ENCODE results near the gene WDR18. TPM values are rescaled to one million over a fixed set of nuclear protein-coding genes. Genes with fewer than 3 reads are reported as not detected.

The WDR18 gene
- total and polyA plus RNA-seq, 2 of the 4 experiments (the other 2 are of a cell fraction): 37.1 to 56.9 TPM

GRCh38 chr19:1000591-1001537, 16.7 kb downstream of the WDR18 start:
- no peak overlapping the region; the same call in 1 of the 2 replicates for H3K4me2 ChIP-seq (ENCODE audit: low read depth, low read length)
- 3% methylated on average over 39 of the region's 73 CpGs; no CpG with 5 or more reads in 1 of the 2 experiments for WGBS, 2 experiments (ENCODE audit: extremely low coverage in 2 of 2, insufficient read length in 1 of 2)
- H2AK9ac ChIP-seq (replicated peaks; ENCODE audit: low read depth, low read length, poor library complexity): peak overlapping the region; percentile 15

More at GRCh38 chr19:1000591-1001537, 16.7 kb downstream of the WDR18 start:
- H4K8ac ChIP-seq (ENCODE audit: low read depth in 2 of 2, low read length in 2 of 2): no peak overlapping the region
- H3K27ac ChIP-seq (ENCODE audit: insufficient read depth, low read length): no peak overlapping the region
- H2AK5ac ChIP-seq (ENCODE audit: low read depth, low read length): no peak overlapping the region
- BruUV-seq (replicated peaks): no TSS peak
- ChIA-PET POLR2A (ENCODE audit: unreplicated experiment) (no interaction called here), CTCF (interaction anchor here (0.7 to 0.9 kb wide), 3 partner anchors 17 to 146 kb away, joined by 3 to 5 read pairs (median 3); no protein-coding TSS in a partner anchor)
- H3K23ac ChIP-seq (ENCODE audit: low read depth, low read length): no peak overlapping the region
- no peak overlapping the region for H3K9ac ChIP-seq (ENCODE audit: low read depth, low read length)
- no peak overlapping the region for H2BK5ac ChIP-seq (ENCODE audit: low read depth, low read length, poor library complexity, severe bottlenecking)
- dilution Hi-C loops (cut with HindIII; ENCODE audit: low sequenced_read_pairs, unreplicated experiment): no loop called here
- peak overlapping the region; percentile 53 for H3K4me3 ChIP-seq (ENCODE audit: insufficient read depth, low read depth, low read length)
- no peaks in the 10 kb centered on the region for H3K36me3 ChIP-seq (ENCODE audit: control insufficient read depth, insufficient read depth, low read length)
- H3K27me3 ChIP-seq (ENCODE audit: control insufficient read depth, insufficient read depth, low read length): peaks cover 41% of the 10 kb centered on the region
- H3K18ac ChIP-seq (ENCODE audit: low read depth, low read length): no peak overlapping the region
- H3K4me1 ChIP-seq (ENCODE audit: control insufficient read depth, insufficient read depth, low read length): peaks cover 5% of the 10 kb centered on the region
- H2BK15ac ChIP-seq (ENCODE audit: low read depth, low read length): no peak overlapping the region
- H4K91ac ChIP-seq (ENCODE audit: insufficient read depth, low read depth, low read length): no peak overlapping the region
- H4K20me1 ChIP-seq (ENCODE audit: insufficient read depth, low read length): 0 out of 2 replicates have a peak, but pooled peaks cover 11% of the 10 kb centered on the region
- peak; percentile 1 for ATAC-seq (ENCODE audit: low read depth)
- no peak overlapping the region for H3K14ac ChIP-seq (replicated peaks; ENCODE audit: low read depth, low read length)
- intact Hi-C loops (cut with micrococcal nuclease): loop anchor here (1.0 kb wide), 1 partner anchor 80 kb away; no protein-coding TSS in a partner anchor
- no peak overlapping the region for H4K5ac ChIP-seq (ENCODE audit: low read depth, low read length)
- no peak for TF ChIP-seq CTCF (conservative IDR thresholded peaks at IDR 0.05; ENCODE audit: low read depth, low read length)
- no peak for TF ChIP-seq FOS (IDR thresholded peaks at IDR 0.05; ENCODE audit: low read depth, low read length)
- no peak for TF ChIP-seq ELK1 (IDR thresholded peaks at IDR 0.05; ENCODE audit: borderline replicate concordance, low read depth, low read length)
- TF ChIP-seq BHLHE40 (IDR thresholded peaks at IDR 0.05; ENCODE audit: low read depth, low read length): no peak
- H3K79me1 ChIP-seq (ENCODE audit: low read depth in 1 of 2, low read length in 2 of 2): no peaks in the 10 kb centered on the region
- H2BK120ac ChIP-seq (ENCODE audit: low read depth, low read length): no peak overlapping the region
- H3K56ac ChIP-seq (ENCODE audit: extremely low read depth, insufficient read depth, low read length): no peak overlapping the region
- DNase-seq: no peak
- H2AFZ ChIP-seq (replicated peaks; ENCODE audit: low read length, poor library complexity): peak overlapping the region; percentile 87
- no peaks in the 10 kb centered on the region for H3K9me1 ChIP-seq (ENCODE audit: insufficient read depth, low read length)
- no peaks in the 10 kb centered on the region for H3K9me3 ChIP-seq (ENCODE audit: control insufficient read depth, insufficient read depth, low read length)
- in situ Hi-C loops (cut with MboI; ENCODE audit: low sequenced_read_pairs): no loop called here
- H3K4ac ChIP-seq (ENCODE audit: low read depth, low read length): no peak overlapping the region
- no peak overlapping the region for H2BK20ac ChIP-seq (ENCODE audit: low read depth, low read length)
